GM12872 (cell line): Measurements from ENCODE around the gene SH3RF3.

Source experiments
- CTCF ChIP-seq: IDR thresholded peaks from 3 replicates; pipeline ENCODE4 v1.5.1; 2011; ENCODE audit warnings: low read depth, mild to moderate bottlenecking, low read length, moderate library complexity; ENCODE audit not compliant: insufficient read depth

Gene SH3RF3

GRCh38 chr2:109452318-109453305 lies 323.6 kb downstream of the SH3RF3 start:
- TF ChIP-seq CTCF: no peak

GRCh38 chr2:109453371-109453995 lies 324.5 kb downstream of the SH3RF3 start:
- no peak for TF ChIP-seq CTCF

DNA sequence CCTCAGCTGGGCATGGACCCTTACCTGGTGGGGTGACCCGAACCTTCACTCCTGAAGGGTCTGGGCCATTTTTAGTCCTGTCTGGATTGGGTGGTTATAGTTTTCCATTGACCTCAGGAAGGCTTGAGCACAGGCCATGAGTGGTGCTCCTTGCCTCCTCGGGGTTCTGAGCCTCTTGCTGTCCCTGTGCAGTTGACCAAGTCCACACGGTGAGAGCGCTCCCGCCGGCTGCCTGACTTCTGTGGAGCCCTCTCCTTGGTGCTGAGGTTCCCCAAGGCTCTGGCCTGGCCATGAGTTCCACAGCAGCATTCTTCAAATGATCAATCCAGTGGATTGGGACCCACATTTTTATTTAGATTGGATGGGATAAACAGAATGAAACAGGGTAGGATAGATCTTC lies 325.3 kb downstream of the SH3RF3 start:
- TF ChIP-seq CTCF: no peak

DNA sequence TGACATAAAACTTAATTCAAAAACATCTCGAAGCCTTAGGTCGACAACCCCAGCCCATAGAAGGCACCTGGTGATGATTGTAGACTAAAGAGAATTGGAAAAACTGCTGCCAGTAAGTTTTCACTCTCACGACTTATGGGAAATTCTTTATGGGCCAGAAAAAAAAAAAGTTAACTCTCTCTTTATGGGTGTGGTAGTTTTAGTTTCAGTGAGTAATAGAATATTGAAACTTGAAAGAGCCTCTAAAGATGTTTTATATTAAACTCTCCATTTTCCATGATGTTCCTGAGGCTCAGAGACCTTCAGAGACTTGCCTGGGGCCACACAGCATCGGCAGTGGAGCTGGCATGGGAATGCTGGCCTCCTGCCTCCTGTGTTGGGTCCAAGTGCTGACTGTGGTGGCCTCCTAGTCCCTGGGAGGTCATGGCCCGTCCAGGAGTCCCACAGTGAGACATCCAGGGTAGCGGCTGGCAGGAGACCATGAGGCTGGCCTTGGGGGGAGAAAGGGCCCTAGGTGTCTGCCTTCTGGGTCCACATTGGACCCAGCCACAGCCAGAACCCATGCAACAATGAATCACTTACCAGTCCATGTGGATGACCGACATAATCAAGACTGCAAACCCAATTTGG lies 325.9 kb downstream of the SH3RF3 start:
- TF ChIP-seq CTCF: no peak

GRCh38 chr2:109455731-109456691 lies 327.0 kb downstream of the SH3RF3 start:
- TF ChIP-seq CTCF: no peak

- TF ChIP-seq CTCF: no peak
Measured at GRCh38 chr2:109456776-109457175, 327.8 kb downstream of the SH3RF3 start.
